K562 (cell line): ENCODE measurements around the gene GCHFR. TPM values are rescaled to one million over a fixed set of nuclear protein-coding genes. Genes with fewer than 3 reads are reported as not detected.
A peak's percentile ranks its signal among the peaks of the same experiment; 100 is the strongest.

Experiments used
- CEBPG ChIP-seq, 3 experiments: fragments of 200-800 bp in 1 of 3; sonication (Bioruptor generic) in 1 of 3; sonication (generic) in 1 of 3; formaldehyde crosslinking in 1 of 3; IDR thresholded peaks in 2 of 3; conservative IDR thresholded peaks in 1 of 3; 2 replicates each; pipeline versions ENCODE4 v1.6.1 to v1.8.0; 2016 to 2022; ENCODE audit warnings: missing compliant biosample characterization in 2 of 3, missing genetic modification characterization in 2 of 3, mild to moderate bottlenecking in 1 of 3, missing genetic modification reagents in 1 of 3
- ELF2 ChIP-seq: fragments of 250-450 bp; sonication (Bioruptor Pico); IDR thresholded peaks from 2 replicates; pipeline ENCODE4 v1.5.0; 2021; ENCODE audit warnings: mild to moderate bottlenecking
- EP400 ChIP-seq: fragments of 450-650 bp; IDR thresholded peaks from 2 replicates; pipeline ENCODE4 v1.6.1; 2017; ENCODE audit warnings: antibody characterized with exemption, mild to moderate bottlenecking, moderate library complexity
- ERF ChIP-seq: fragments of 450-650 bp; formaldehyde crosslinking; IDR thresholded peaks from 2 replicates; pipeline ENCODE4 v1.4.0; 2020; ENCODE audit warnings: mild to moderate bottlenecking, mixed read lengths
- FOXA1 ChIP-seq: fragments of 450-650 bp; IDR thresholded peaks from 2 replicates; pipeline ENCODE4 v1.6.1; 2016; ENCODE audit warnings: mild to moderate bottlenecking, borderline replicate concordance
- HNRNPK ChIP-seq: fragments of 200-400 bp; formaldehyde crosslinking; IDR thresholded peaks from one replicate; pipeline ENCODE4 v1.6.1; 2018; ENCODE audit warnings: mild to moderate bottlenecking, low read depth, low read length; ENCODE audit not compliant: poor library complexity, severe bottlenecking
- HOXB6 ChIP-seq: fragments of 250-450 bp; sonication (Bioruptor Pico); IDR thresholded peaks from 2 replicates; pipeline ENCODE4 v1.5.1; 2022; ENCODE audit warnings: mild to moderate bottlenecking, borderline replicate concordance
- KLF13 ChIP-seq: fragments of 450-650 bp; IDR thresholded peaks from 2 replicates; pipeline ENCODE4 v1.6.1; 2016; ENCODE audit warnings: missing genetic modification characterization, low read depth, mild to moderate bottlenecking, missing compliant biosample characterization, moderate library complexity, borderline replicate concordance
- MEF2D ChIP-seq: conservative IDR thresholded peaks from 2 replicates; pipeline ENCODE4 v1.6.1; 2016; ENCODE audit warnings: low read depth, missing genetic modification characterization, missing compliant biosample characterization
- MYC ChIP-seq, 2 experiments: fragments of 250-450 bp in 1 of 2; sonication (Bioruptor Pico) in 1 of 2; IDR thresholded peaks; 2 replicates each; pipeline versions ENCODE4 v1.5.1 to v1.6.1; 2012 to 2021; ENCODE audit warnings: low read depth in 2 of 2, borderline replicate concordance in 1 of 2, improper control_type of control experiment in 1 of 2, low read length in 1 of 2, mild to moderate bottlenecking in 1 of 2, moderate library complexity in 1 of 2
- NFATC3 ChIP-seq: fragments of 450-650 bp; IDR thresholded peaks from 2 replicates; pipeline ENCODE4 v1.6.1; 2017; ENCODE audit warnings: mild to moderate bottlenecking
- NUFIP1 ChIP-seq: fragments of 450-650 bp; IDR thresholded peaks from 2 replicates; pipeline ENCODE4 v1.6.1; 2018; ENCODE audit not compliant: partially characterized antibody
- SAFB2 ChIP-seq: fragments of 200-400 bp; formaldehyde crosslinking; IDR thresholded peaks from 2 replicates; pipeline ENCODE4 v1.6.1; 2018; ENCODE audit warnings: borderline replicate concordance, low read length, low read depth, moderate library complexity; ENCODE audit not compliant: severe bottlenecking
- SMARCB1 ChIP-seq: IDR thresholded peaks from 2 replicates; pipeline ENCODE4 v1.6.1; 2011; ENCODE audit warnings: improper control_type of control experiment, low read depth; ENCODE audit not compliant: insufficient read length
- ZBTB17 ChIP-seq: fragments of 450-650 bp; formaldehyde crosslinking; IDR thresholded peaks from 2 replicates; pipeline ENCODE4 v1.4.0; 2020; ENCODE audit warnings: mild to moderate bottlenecking
- polyA plus RNA-seq, 8 experiments: library from polyadenylated mRNA; depleted of rRNA in 4 of 8; stranded (reverse) in 5 of 8; unstranded in 3 of 8; fragments of >200 nt; fragmentation: Nextera tagmentation in 2 of 8; fragmentation: Illumina TruSeq in 1 of 8; extraction: Ambion mirVana in 2 of 8; extraction: Trizol in 1 of 8; gene quantifications; 2 replicates each; pipeline versions ENCODE4 v1.2.1 to v1.2.3, GENCODE V29; 2011 to 2014; ENCODE audit warnings: inconsistent platforms in 1 of 8, missing spikeins in 1 of 8
- total RNA-seq, 7 experiments: library from RNA; depleted of rRNA in 6 of 7; stranded (reverse); fragments of >200 nt in 6 of 7; fragmentation: Illumina TruSeq in 2 of 7; extraction: Trizol in 2 of 7; gene quantifications; 2 replicates each; pipeline versions ENCODE4 v1.2.1 to v1.2.3, GENCODE V29; 2011 to 2021; ENCODE audit warnings: low replicate concordance in 1 of 7
- TF ChIP-seq, protein P1 (sequence below): fragments of 250-450 bp; sonication (Bioruptor Pico); IDR thresholded peaks from 2 replicates; pipeline ENCODE4 v1.8.0; 2021; ENCODE audit warnings: mild to moderate bottlenecking, moderate library complexity
- TF ChIP-seq, protein P2 (sequence below): sonication (generic); formaldehyde crosslinking; IDR thresholded peaks from 2 replicates; pipeline ENCODE4 v1.9.0; 2022; ENCODE audit warnings: mild to moderate bottlenecking, missing genetic modification reagents
- TF ChIP-seq, protein P3 (sequence below): fragments of 250-450 bp; sonication (Bioruptor Pico); IDR thresholded peaks from 2 replicates; pipeline ENCODE4 v1.8.0; 2022; ENCODE audit warnings: inconsistent platforms
- TF ChIP-seq, protein P4 (sequence below): fragments of 450-650 bp; formaldehyde crosslinking; IDR thresholded peaks from 2 replicates; pipeline ENCODE4 v1.4.0; 2020; ENCODE audit warnings: mild to moderate bottlenecking, moderate library complexity
- TF ChIP-seq, protein P5 (sequence below): sonication (generic); formaldehyde crosslinking; IDR thresholded peaks from 2 replicates; pipeline ENCODE4 v1.8.0; 2022; ENCODE audit warnings: mild to moderate bottlenecking, missing genetic modification reagents

GCHFR gene
- total and polyA plus RNA-seq, 9 of the 15 experiments (the other 6 are each of a cell fraction or from before 2014, with no cell fraction given) = 8.7 to 83.5 (median 20.8) TPM

DNA sequence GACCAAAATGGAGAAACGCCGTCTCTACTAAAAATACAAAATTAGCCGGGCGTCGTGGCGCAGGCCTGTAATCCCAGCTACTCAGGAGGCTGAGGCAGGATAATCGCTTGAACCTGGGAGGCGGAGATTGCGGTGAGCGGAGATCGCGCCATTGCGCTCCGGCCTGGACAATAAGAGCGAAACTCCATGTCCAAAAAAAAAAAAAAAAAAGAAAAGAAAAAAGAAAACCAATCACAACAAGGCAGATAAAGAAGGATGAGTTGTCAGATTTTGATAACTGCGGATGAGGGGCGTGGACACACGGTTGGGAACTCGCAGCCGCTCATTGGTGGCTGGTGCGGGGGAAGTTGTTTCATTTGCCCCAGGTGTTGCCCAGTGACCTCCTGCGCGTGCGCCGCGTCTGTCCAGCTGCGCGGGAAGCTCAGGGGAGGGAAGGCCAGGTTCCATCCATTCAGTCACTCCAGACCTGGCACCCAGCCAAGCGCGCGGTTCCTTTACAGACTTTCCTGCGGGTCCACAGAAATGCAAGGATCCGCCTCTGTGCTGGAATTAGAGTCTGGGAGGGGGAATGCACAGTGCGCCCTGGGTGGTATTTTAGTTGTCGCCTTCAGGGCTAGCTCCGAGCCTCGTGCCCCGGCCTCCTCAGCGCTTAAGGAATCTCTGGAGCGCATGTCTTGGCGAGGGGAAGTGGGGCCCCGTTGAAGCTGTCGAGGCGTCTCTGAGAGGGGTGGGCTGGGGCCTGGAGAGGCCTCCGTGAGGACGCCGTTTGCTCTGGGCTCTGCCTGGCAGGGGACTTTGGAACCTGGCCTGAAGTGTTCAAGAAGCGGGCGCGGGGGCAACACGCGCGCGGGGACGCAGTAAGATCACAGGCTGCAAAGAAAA is 708 bp upstream of the GCHFR start (continued):
- TF ChIP-seq, protein P1, sequence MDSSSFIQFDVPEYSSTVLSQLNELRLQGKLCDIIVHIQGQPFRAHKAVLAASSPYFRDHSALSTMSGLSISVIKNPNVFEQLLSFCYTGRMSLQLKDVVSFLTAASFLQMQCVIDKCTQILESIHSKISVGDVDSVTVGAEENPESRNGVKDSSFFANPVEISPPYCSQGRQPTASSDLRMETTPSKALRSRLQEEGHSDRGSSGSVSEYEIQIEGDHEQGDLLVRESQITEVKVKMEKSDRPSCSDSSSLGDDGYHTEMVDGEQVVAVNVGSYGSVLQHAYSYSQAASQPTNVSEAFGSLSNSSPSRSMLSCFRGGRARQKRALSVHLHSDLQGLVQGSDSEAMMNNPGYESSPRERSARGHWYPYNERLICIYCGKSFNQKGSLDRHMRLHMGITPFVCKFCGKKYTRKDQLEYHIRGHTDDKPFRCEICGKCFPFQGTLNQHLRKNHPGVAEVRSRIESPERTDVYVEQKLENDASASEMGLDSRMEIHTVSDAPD (CRISPR knock-in tag) = peak; percentile 67; the same call in 1 of the 2 replicates
- no peak for TF ChIP-seq NUFIP1
- no peak for TF ChIP-seq ZBTB17
- no peak for TF ChIP-seq KLF13 (tag)
- no peak for TF ChIP-seq FOXA1
- TF ChIP-seq HOXB6 = no peak
- no peak for TF ChIP-seq SAFB2
- TF ChIP-seq, protein P2, sequence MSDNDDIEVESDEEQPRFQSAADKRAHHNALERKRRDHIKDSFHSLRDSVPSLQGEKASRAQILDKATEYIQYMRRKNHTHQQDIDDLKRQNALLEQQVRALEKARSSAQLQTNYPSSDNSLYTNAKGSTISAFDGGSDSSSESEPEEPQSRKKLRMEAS = peak; percentile 95
- 0 out of 2 replicates have a peak, but pooled peaks have one; percentile 40 for TF ChIP-seq ELF2
- TF ChIP-seq HNRNPK = no peak
- no peak for TF ChIP-seq ERF (CRISPR knock-in tag)
- TF ChIP-seq EP400 = peak; percentile 75
- TF ChIP-seq SMARCB1 = no peak
- 0 out of 2 replicates have a peak, but pooled peaks have one; percentile 14 for TF ChIP-seq MEF2D (tag)
- TF ChIP-seq, protein P3, sequence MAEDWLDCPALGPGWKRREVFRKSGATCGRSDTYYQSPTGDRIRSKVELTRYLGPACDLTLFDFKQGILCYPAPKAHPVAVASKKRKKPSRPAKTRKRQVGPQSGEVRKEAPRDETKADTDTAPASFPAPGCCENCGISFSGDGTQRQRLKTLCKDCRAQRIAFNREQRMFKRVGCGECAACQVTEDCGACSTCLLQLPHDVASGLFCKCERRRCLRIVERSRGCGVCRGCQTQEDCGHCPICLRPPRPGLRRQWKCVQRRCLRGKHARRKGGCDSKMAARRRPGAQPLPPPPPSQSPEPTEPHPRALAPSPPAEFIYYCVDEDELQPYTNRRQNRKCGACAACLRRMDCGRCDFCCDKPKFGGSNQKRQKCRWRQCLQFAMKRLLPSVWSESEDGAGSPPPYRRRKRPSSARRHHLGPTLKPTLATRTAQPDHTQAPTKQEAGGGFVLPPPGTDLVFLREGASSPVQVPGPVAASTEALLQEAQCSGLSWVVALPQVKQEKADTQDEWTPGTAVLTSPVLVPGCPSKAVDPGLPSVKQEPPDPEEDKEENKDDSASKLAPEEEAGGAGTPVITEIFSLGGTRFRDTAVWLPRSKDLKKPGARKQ (CRISPR knock-in tag) = no peak
- TF ChIP-seq, protein P4, sequence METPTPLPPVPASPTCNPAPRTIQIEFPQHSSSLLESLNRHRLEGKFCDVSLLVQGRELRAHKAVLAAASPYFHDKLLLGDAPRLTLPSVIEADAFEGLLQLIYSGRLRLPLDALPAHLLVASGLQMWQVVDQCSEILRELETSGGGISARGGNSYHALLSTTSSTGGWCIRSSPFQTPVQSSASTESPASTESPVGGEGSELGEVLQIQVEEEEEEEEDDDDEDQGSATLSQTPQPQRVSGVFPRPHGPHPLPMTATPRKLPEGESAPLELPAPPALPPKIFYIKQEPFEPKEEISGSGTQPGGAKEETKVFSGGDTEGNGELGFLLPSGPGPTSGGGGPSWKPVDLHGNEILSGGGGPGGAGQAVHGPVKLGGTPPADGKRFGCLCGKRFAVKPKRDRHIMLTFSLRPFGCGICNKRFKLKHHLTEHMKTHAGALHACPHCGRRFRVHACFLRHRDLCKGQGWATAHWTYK (CRISPR knock-in tag) = no peak
- TF ChIP-seq MYC (IDR thresholded peaks at IDR 0.05; ENCODE audit: low read depth, low read length) = peak; percentile 73
- peak; percentile 79; the same call in 1 of the 2 replicates for TF ChIP-seq MYC (CRISPR knock-in tag; IDR thresholded peaks at IDR 0.05; ENCODE audit: borderline replicate concordance, low read depth)
- TF ChIP-seq, protein P5, sequence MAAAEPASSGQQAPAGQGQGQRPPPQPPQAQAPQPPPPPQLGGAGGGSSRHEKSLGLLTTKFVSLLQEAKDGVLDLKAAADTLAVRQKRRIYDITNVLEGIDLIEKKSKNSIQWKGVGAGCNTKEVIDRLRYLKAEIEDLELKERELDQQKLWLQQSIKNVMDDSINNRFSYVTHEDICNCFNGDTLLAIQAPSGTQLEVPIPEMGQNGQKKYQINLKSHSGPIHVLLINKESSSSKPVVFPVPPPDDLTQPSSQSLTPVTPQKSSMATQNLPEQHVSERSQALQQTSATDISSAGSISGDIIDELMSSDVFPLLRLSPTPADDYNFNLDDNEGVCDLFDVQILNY (CRISPR knock-in tag) = no peak
- 0 out of 2 replicates have a peak, but pooled peaks have one; percentile 7 for TF ChIP-seq CEBPG (CRISPR knock-in tag; IDR thresholded peaks at IDR 0.05)
- no peak for TF ChIP-seq CEBPG (tag; conservative IDR thresholded peaks at IDR 0.05 in 1 of 2, IDR thresholded peaks at IDR 0.05 in 1 of 2)
- TF ChIP-seq NFATC3 = no peak
